GM23338 (cell line): ENCODE results near the gene TBC1D9. TPM values are rescaled to one million over a fixed set of nuclear protein-coding genes. Genes with fewer than 3 reads are reported as not detected.

ENCODE experiments used
- ATAC-seq: fragments of 200-7000 bp; cut with Tn5 transposase; 3 replicates; pipeline ENCODE4 v1.9.1; 2020
- DNase-seq: peaks from one replicate; pipeline ENCODE4 v3.0.0-alpha.2; 2015; ENCODE audit warnings: low spot score
- H2AFZ ChIP-seq: fragments of 200-600 bp; sonication (generic); 2 replicates; pipeline ENCODE4 v1.8.0; 2016; ENCODE audit warnings: antibody characterized with exemption, mild to moderate bottlenecking, moderate library complexity
- H3F3A ChIP-seq: fragments of 200-600 bp; sonication (generic); replicated peaks from 2 replicates; pipeline ENCODE4 v1.8.0; 2017; ENCODE audit warnings: antibody characterized with exemption, mixed run types, low read depth
- H3K27ac ChIP-seq: fragments of 200-600 bp; sonication (generic); 2 replicates; pipeline ENCODE4 v1.6.1; 2016; ENCODE audit warnings: low read depth
- H3K27me3 ChIP-seq: fragments of 200-600 bp; sonication (generic); 2 replicates; pipeline ENCODE4 v1.8.0; 2016; ENCODE audit warnings: mild to moderate bottlenecking, mixed run types, moderate library complexity; ENCODE audit not compliant: insufficient read depth
- H3K36me3 ChIP-seq: fragments of 200-600 bp; sonication (generic); 2 replicates; pipeline ENCODE4 v1.8.0; 2016; ENCODE audit warnings: mild to moderate bottlenecking; ENCODE audit not compliant: insufficient read depth
- H3K4me1 ChIP-seq: fragments of 200-600 bp; sonication (generic); 2 replicates; pipeline ENCODE4 v1.8.0; 2016; ENCODE audit warnings: mild to moderate bottlenecking, moderate library complexity; ENCODE audit not compliant: insufficient read depth
- H3K4me2 ChIP-seq: fragments of 200-600 bp; sonication (generic); 2 replicates; pipeline ENCODE4 v1.7.1; 2017; ENCODE audit warnings: mixed run types
- H3K4me3 ChIP-seq: fragments of 200-600 bp; sonication (generic); 2 replicates; pipeline ENCODE4 v1.6.1; 2016; ENCODE audit warnings: mixed run types
- H3K79me2 ChIP-seq: fragments of 200-600 bp; sonication (generic); replicated peaks from 2 replicates; pipeline ENCODE4 v1.8.0; 2017; ENCODE audit warnings: mild to moderate bottlenecking; ENCODE audit not compliant: insufficient read depth
- H3K9me2 ChIP-seq: fragments of 200-600 bp; sonication (generic); 2 replicates; pipeline ENCODE4 v1.8.0; 2017; ENCODE audit not compliant: insufficient read depth
- H4K20me1 ChIP-seq: fragments of 200-600 bp; sonication (generic); replicated peaks from 2 replicates; pipeline ENCODE4 v1.8.0; 2017; ENCODE audit warnings: mild to moderate bottlenecking; ENCODE audit not compliant: insufficient read depth
- H3K27ac Mint-ChIP-seq: 2 replicates; pipeline ENCODE4 v1.8.0; 2020; ENCODE audit warnings: inconsistent platforms, mild to moderate bottlenecking, moderate library complexity, mixed read lengths
- H3K27me3 Mint-ChIP-seq: 3 replicates; pipeline ENCODE4 v1.8.0; 2022; ENCODE audit warnings: low read depth, mild to moderate bottlenecking, moderate library complexity, mixed read lengths, inconsistent platforms; ENCODE audit not compliant: insufficient read depth, poor library complexity
- H3K36me3 Mint-ChIP-seq: 3 replicates; pipeline ENCODE4 v1.8.0; 2021; ENCODE audit warnings: low read depth, mild to moderate bottlenecking, inconsistent platforms, moderate library complexity, mixed read lengths
- H3K4me1 Mint-ChIP-seq: 3 replicates; pipeline ENCODE4 v1.8.0; 2020; ENCODE audit warnings: mild to moderate bottlenecking, inconsistent platforms, mixed read lengths
- H3K4me3 Mint-ChIP-seq: 3 replicates; pipeline ENCODE4 v1.8.0; 2021; ENCODE audit warnings: moderate library complexity, mild to moderate bottlenecking, inconsistent platforms, mixed read lengths
- H3K9me3 Mint-ChIP-seq: 3 replicates; pipeline ENCODE4 v1.8.0; 2020; ENCODE audit warnings: moderate library complexity, mild to moderate bottlenecking, inconsistent platforms, mixed read lengths
- CREB1 ChIP-seq: fragments of 250-450 bp; sonication (Bioruptor Pico); IDR thresholded peaks from 2 replicates; pipeline ENCODE4 v1.5.0; 2020; ENCODE audit warnings: low read depth, mild to moderate bottlenecking, moderate library complexity
- EZH2 ChIP-seq: fragments of 200-600 bp; sonication (generic); IDR thresholded peaks from one replicate; pipeline ENCODE4 v1.8.0; 2017; ENCODE audit warnings: antibody characterized with exemption, mild to moderate bottlenecking, low read depth; ENCODE audit not compliant: unreplicated experiment
- EZH2phosphoT487 ChIP-seq: fragments of 200-600 bp; sonication (generic); IDR thresholded peaks from one replicate; pipeline ENCODE4 v1.8.1; 2018; ENCODE audit warnings: antibody characterized with exemption; ENCODE audit not compliant: unreplicated experiment
- JUNB ChIP-seq: IDR thresholded peaks from one replicate; pipeline ENCODE4 v1.6.1; 2016; ENCODE audit warnings: antibody characterized with exemption; ENCODE audit not compliant: unreplicated experiment
- POLR2AphosphoS5 ChIP-seq: IDR thresholded peaks from 2 replicates; pipeline ENCODE4 v1.6.1; 2016; ENCODE audit warnings: antibody characterized with exemption, low read depth
- STAT1 ChIP-seq: IDR thresholded peaks from one replicate; pipeline ENCODE4 v1.6.1; 2016; ENCODE audit warnings: antibody characterized with exemption; ENCODE audit not compliant: unreplicated experiment
- polyA plus RNA-seq: library from polyadenylated mRNA; unstranded; fragments of >200 nt; fragmentation: Nextera tagmentation; extraction: Ambion mirVana; gene quantifications from 2 replicates; pipeline ENCODE4 v1.2.1, GENCODE V29; 2016
- total RNA-seq: library from RNA; depleted of rRNA; stranded (reverse); fragments of >200 nt; shearing (Covaris generic); gene quantifications from 2 replicates; pipeline ENCODE4 v1.2.3, GENCODE V29; 2014
- TF ChIP-seq, protein P1 (sequence below): fragments of 250-450 bp; sonication (Bioruptor Pico); IDR thresholded peaks from 2 replicates; pipeline ENCODE4 v1.5.0; 2020; ENCODE audit warnings: mild to moderate bottlenecking, moderate library complexity
- TF ChIP-seq, protein P2 (sequence below): IDR thresholded peaks from 2 replicates; pipeline ENCODE4 v1.6.1; 2016; ENCODE audit warnings: antibody characterized with exemption

The TBC1D9 gene
- total and polyA plus RNA-seq, 2 experiments from 2014 or later, result 0.03 to 0.56 TPM

DNA sequence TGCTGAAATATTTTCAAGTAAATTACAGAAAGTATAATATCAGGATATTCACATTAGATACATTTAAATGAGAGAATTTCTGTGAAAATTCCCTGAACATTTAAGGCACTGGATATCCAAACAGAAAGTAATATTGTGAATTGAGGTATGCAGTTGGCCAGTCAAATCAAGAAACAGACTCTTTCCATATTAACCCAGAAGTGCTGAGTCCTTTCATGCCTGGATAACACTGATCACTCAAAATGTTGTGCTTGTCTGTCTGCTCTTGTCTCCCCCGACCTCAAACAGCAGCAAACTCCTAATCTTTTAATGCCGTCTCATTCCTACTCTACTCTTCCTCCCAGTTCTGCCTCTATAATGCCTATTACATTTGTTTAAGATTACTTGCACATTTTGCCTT lies 51.2 kb downstream of the TBC1D9 start (continued):
- TF ChIP-seq, protein P1, sequence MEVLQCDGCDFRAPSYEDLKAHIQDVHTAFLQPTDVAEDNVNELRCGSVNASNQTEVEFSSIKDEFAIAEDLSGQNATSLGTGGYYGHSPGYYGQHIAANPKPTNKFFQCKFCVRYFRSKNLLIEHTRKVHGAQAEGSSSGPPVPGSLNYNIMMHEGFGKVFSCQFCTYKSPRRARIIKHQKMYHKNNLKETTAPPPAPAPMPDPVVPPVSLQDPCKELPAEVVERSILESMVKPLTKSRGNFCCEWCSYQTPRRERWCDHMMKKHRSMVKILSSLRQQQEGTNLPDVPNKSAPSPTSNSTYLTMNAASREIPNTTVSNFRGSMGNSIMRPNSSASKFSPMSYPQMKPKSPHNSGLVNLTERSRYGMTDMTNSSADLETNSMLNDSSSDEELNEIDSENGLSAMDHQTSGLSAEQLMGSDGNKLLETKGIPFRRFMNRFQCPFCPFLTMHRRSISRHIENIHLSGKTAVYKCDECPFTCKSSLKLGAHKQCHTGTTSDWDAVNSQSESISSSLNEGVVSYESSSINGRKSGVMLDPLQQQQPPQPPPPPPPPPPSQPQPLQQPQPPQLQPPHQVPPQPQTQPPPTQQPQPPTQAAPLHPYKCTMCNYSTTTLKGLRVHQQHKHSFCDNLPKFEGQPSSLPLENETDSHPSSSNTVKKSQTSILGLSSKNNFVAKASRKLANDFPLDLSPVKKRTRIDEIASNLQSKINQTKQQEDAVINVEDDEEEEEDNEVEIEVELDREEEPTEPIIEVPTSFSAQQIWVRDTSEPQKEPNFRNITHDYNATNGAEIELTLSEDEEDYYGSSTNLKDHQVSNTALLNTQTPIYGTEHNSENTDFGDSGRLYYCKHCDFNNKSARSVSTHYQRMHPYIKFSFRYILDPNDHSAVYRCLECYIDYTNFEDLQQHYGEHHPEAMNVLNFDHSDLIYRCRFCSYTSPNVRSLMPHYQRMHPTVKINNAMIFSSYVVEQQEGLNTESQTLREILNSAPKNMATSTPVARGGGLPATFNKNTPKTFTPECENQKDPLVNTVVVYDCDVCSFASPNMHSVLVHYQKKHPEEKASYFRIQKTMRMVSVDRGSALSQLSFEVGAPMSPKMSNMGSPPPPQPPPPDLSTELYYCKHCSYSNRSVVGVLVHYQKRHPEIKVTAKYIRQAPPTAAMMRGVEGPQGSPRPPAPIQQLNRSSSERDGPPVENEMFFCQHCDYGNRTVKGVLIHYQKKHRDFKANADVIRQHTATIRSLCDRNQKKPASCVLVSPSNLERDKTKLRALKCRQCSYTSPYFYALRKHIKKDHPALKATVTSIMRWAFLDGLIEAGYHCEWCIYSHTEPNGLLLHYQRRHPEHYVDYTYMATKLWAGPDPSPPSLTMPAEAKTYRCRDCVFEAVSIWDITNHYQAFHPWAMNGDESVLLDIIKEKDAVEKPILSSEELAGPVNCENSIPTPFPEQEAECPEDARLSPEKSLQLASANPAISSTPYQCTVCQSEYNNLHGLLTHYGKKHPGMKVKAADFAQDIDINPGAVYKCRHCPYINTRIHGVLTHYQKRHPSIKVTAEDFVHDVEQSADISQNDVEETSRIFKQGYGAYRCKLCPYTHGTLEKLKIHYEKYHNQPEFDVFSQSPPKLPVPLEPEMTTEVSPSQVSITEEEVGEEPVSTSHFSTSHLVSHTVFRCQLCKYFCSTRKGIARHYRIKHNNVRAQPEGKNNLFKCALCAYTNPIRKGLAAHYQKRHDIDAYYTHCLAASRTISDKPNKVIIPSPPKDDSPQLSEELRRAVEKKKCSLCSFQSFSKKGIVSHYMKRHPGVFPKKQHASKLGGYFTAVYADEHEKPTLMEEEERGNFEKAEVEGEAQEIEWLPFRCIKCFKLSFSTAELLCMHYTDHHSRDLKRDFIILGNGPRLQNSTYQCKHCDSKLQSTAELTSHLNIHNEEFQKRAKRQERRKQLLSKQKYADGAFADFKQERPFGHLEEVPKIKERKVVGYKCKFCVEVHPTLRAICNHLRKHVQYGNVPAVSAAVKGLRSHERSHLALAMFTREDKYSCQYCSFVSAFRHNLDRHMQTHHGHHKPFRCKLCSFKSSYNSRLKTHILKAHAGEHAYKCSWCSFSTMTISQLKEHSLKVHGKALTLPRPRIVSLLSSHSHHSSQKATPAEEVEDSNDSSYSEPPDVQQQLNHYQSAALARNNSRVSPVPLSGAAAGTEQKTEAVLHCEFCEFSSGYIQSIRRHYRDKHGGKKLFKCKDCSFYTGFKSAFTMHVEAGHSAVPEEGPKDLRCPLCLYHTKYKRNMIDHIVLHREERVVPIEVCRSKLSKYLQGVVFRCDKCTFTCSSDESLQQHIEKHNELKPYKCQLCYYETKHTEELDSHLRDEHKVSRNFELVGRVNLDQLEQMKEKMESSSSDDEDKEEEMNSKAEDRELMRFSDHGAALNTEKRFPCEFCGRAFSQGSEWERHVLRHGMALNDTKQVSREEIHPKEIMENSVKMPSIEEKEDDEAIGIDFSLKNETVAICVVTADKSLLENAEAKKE (CRISPR knock-in tag), result no peak
- no peak for TF ChIP-seq EZH2
- no peak for TF ChIP-seq STAT1

DNA sequence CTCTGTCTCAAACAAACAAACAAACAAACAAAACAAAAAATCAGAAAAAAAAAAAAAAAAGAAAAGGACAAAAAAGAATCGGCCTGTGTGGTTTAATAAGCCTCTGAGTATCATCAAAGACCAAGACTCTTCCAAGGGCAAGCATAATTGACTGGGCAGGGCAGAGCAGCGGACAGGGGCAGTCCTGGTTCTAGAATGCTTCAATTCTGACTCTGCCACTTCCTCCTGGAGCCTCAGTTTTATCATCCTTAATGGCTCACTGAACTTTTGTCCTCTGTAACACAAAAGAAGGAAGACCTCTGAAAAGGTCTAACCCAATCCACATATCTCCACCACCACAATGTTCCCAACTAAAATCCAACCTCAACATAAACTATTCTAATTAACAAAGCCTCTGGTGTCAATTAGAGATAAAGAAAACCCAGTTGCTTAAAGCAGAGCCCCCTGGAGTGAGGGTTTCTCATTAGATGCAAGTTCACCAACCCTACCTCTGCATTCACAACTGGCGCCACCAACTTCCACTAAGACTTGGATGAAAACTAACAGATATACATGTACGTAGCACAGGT lies 51.7 kb downstream of the TBC1D9 start:
- peaks cover 1% of the 10 kb centered on the region for H3K27me3 Mint-ChIP-seq
- peaks cover 7% of the 10 kb centered on the region; the same call in 2 of the 3 replicates for H3K4me1 Mint-ChIP-seq
- DNase-seq (no peak), ATAC-seq (no peak)
- Histone ChIP-seq H2AFZ (no peak overlapping the region), H3K4me1 (no peaks in the 10 kb centered on the region), H3K9me2 (no peaks in the 10 kb centered on the region), H3K4me3 (no peak overlapping the region), H3K79me2 (no peaks in the 10 kb centered on the region), H4K20me1 (no peaks in the 10 kb centered on the region), H3K4me2 (no peak overlapping the region), H3K27me3 (no peaks in the 10 kb centered on the region), H3K36me3 (no peaks in the 10 kb centered on the region; the same call in 1 of the 2 replicates), H3F3A (no peaks in the 10 kb centered on the region), H3K27ac (no peak overlapping the region)
- no peak overlapping the region for H3K27ac Mint-ChIP-seq
- peaks cover 9% of the 10 kb centered on the region for H3K9me3 Mint-ChIP-seq
- H3K4me3 Mint-ChIP-seq, result no peak overlapping the region
- H3K36me3 Mint-ChIP-seq, result peaks cover 10% of the 10 kb centered on the region
- TF ChIP-seq CREB1 (CRISPR knock-in tag) (no peak), STAT1 (no peak), EZH2 (no peak), EZH2phosphoT487 (no peak), POLR2AphosphoS5 (no peak), JUNB (no peak)
- TF ChIP-seq, protein P1 (CRISPR knock-in tag), result no peak
- TF ChIP-seq, protein P2, sequence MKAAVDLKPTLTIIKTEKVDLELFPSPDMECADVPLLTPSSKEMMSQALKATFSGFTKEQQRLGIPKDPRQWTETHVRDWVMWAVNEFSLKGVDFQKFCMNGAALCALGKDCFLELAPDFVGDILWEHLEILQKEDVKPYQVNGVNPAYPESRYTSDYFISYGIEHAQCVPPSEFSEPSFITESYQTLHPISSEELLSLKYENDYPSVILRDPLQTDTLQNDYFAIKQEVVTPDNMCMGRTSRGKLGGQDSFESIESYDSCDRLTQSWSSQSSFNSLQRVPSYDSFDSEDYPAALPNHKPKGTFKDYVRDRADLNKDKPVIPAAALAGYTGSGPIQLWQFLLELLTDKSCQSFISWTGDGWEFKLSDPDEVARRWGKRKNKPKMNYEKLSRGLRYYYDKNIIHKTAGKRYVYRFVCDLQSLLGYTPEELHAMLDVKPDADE, result no peak
